OCI-LY1 (cell line): Measurements from ENCODE around the gene MYLK3.

ENCODE experiments used
- CTCF ChIP-seq: fragments of 200-600 bp; sonication (generic), shearing (Covaris generic); IDR thresholded peaks from 2 replicates; pipeline ENCODE4 v1.5.1; 2017; ENCODE audit warnings: mild to moderate bottlenecking, antibody characterized with exemption, low read length, moderate library complexity, mixed read lengths
- EZH2 ChIP-seq: fragments of 200-600 bp; sonication (generic), shearing (Covaris generic); IDR thresholded peaks from 2 replicates; pipeline ENCODE4 v1.8.0; 2017; ENCODE audit warnings: borderline replicate concordance, mixed run types, mild to moderate bottlenecking, antibody characterized with exemption, low read length, moderate library complexity, mixed read lengths

DNA sequence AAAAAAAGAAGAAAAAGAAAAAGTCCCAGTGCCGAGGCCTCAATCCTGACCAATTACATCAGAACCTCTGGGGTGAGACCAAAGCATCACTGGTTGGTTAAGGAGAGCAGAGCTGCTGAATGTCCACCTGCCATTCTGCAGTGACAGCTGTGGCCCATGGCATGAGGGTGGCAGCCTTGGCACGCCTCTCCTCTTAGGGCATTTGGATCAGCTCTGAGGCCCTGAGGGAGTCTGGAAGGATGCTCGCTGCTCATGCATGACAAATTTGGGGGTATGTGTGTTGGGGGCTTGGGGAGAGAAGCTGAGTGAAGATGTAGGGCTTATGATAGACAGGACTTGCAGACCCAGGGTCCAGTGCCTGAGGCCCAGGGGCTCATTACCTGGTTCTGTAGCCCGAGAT is 26.3 kb downstream of the MYLK3 start:
- TF ChIP-seq EZH2 (no peak), CTCF (no peak)
